ENCODE data around the gene WDR4.
"Not testable (repeated sequence)": the region's sequence is repeated elsewhere in the genome, so short reads cannot be mapped to it uniquely, and the experiment has no call there.

The WDR4 gene

GRCh38 chr21:42850463-42850862 is 28.9 kb downstream of the WDR4 start:
- no peak for TF ChIP-seq CTCF (IDR thresholded peaks at IDR 0.05)
- H3K27me3 ChIP-seq = no peaks in the 10 kb centered on the region
- H3K4me1 ChIP-seq (ENCODE audit: control insufficient read depth in 1 of 2, insufficient read depth in 1 of 2, low read depth in 1 of 2, low read length in 1 of 2) = no peaks in the 10 kb centered on the region
- H3K4me3 ChIP-seq (ENCODE audit: low read depth in 1 of 2, low read length in 1 of 2) = no peak overlapping the region
- H3K9me3 ChIP-seq = no peaks in the 10 kb centered on the region
- no peak overlapping the region for H3K27ac ChIP-seq
- H3K36me3 ChIP-seq = peaks cover 55% of the 10 kb centered on the region

- H3K9me3 ChIP-seq = no peaks in the 10 kb centered on the region
- peaks cover 53% of the 10 kb centered on the region for H3K36me3 ChIP-seq
- no peaks in the 10 kb centered on the region for H3K4me1 ChIP-seq (ENCODE audit: control insufficient read depth in 1 of 2, insufficient read depth in 1 of 2, low read depth in 1 of 2, low read length in 1 of 2)
- TF ChIP-seq CTCF (IDR thresholded peaks at IDR 0.05) = no peak
- H3K27me3 ChIP-seq = no peaks in the 10 kb centered on the region
- H3K27ac ChIP-seq = no peak overlapping the region
- no peak overlapping the region for H3K4me3 ChIP-seq (ENCODE audit: low read depth in 1 of 2, low read length in 1 of 2)
These were observed 29.5 kb downstream of the WDR4 start for GRCh38 chr21:42849759-42850412.

GRCh38 chr21:42848932-42849758 is 30.2 kb downstream of the WDR4 start:
- H3K4me1 ChIP-seq (ENCODE audit: control insufficient read depth in 1 of 2, insufficient read depth in 1 of 2, low read depth in 1 of 2, low read length in 1 of 2) = no peaks in the 10 kb centered on the region
- no peak for TF ChIP-seq CTCF (IDR thresholded peaks at IDR 0.05)
- no peaks in the 10 kb centered on the region for H3K27me3 ChIP-seq
- no peak overlapping the region for H3K27ac ChIP-seq
- peaks cover 52% of the 10 kb centered on the region for H3K36me3 ChIP-seq
- H3K4me3 ChIP-seq (ENCODE audit: low read depth in 1 of 2, low read length in 1 of 2) = no peak overlapping the region
- H3K9me3 ChIP-seq = no peaks in the 10 kb centered on the region

- not testable (repeated sequence) for H3K27ac ChIP-seq; H3K4me3 ChIP-seq (ENCODE audit: low read depth in 1 of 2, low read length in 1 of 2); H3K9me3 ChIP-seq; H3K27me3 ChIP-seq; H3K4me1 ChIP-seq (ENCODE audit: control insufficient read depth in 1 of 2, insufficient read depth in 1 of 2, low read depth in 1 of 2, low read length in 1 of 2)
- H3K36me3 ChIP-seq = peaks cover 44% of the 10 kb centered on the region
These were observed 31.0 kb downstream of the WDR4 start for GRCh38 chr21:42848144-42848931.

- Histone ChIP-seq H3K4me1 (ENCODE audit: control insufficient read depth in 1 of 2, insufficient read depth in 1 of 2, low read depth in 1 of 2, low read length in 1 of 2) (no peaks in the 10 kb centered on the region), H3K36me3 (peaks cover 39% of the 10 kb centered on the region), H3K27ac (no peak overlapping the region), H3K27me3 (no peaks in the 10 kb centered on the region), H3K4me3 (ENCODE audit: low read depth in 1 of 2, low read length in 1 of 2) (no peak overlapping the region), H3K9me3 (no peaks in the 10 kb centered on the region)
- no peak for TF ChIP-seq CTCF (IDR thresholded peaks at IDR 0.05)
These were observed 31.6 kb downstream of the WDR4 start for GRCh38 chr21:42847726-42848125.
